KBM-7 (cell line): ENCODE results near the gene MS4A4E.
A peak's percentile ranks its signal among the peaks of the same experiment; 100 is the strongest.
"Not testable (repeated sequence)": the region's sequence is repeated elsewhere in the genome, so short reads cannot be mapped to it uniquely, and the experiment has no call there.

Experiments
- DNase-seq: peaks from one replicate; pipeline ENCODE4 v3.0.0-alpha.2; 2015
- in situ Hi-C: fragments of 300-500 bp; cut with MboI; formaldehyde crosslinking; loops from 2 replicates; pipeline ENCODE4 v1.14.3; 2020; ENCODE audit warnings: low sequenced_read_pairs, low pct_unique_long_range_greater_than_20kb, mixed read lengths

Gene MS4A4E

GRCh38 chr11:60230681-60231080 is 12.3 kb downstream of the MS4A4E start:
- DNase-seq = no peak
- in situ Hi-C loops = no loop called here

- in situ Hi-C loops = no loop called here
Measured at GRCh38 chr11:60222141-60222540, 20.8 kb downstream of the MS4A4E start.

GRCh38 chr11:60221692-60222091 is 21.2 kb downstream of the MS4A4E start:
- no peak for DNase-seq
- in situ Hi-C loops = no loop called here

More at GRCh38 chr11:60222141-60222540, 20.8 kb downstream of the MS4A4E start:
- no peak for DNase-seq

- in situ Hi-C loops = no loop called here
- DNase-seq = peak; percentile 19
Measured at GRCh38 chr11:60221181-60221580, 21.8 kb downstream of the MS4A4E start.

GRCh38 chr11:60214386-60214785 is 28.6 kb downstream of the MS4A4E start:
- in situ Hi-C loops = no loop called here
- DNase-seq = no peak

DNA sequence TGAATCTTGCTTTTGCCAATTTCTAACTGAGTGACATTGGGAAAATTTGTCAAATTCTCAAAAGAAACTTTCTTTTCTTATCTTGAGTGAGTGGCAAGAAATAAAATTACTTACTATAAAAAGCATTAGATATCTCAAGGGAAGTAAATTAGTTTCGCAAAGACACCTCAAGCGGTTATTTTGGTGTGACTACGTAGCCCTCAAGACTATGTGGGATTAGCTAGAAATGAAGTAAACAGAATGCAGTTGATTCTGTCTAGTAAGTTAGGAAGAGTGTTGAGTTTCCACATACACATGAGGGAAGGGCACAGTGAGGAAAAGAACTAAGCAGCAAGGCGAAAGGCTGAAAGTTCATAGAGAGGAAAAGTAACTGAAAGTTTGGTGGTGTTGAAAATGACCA is 31.7 kb downstream of the MS4A4E start:
- in situ Hi-C loops = no loop called here
- DNase-seq = no peak

DNA sequence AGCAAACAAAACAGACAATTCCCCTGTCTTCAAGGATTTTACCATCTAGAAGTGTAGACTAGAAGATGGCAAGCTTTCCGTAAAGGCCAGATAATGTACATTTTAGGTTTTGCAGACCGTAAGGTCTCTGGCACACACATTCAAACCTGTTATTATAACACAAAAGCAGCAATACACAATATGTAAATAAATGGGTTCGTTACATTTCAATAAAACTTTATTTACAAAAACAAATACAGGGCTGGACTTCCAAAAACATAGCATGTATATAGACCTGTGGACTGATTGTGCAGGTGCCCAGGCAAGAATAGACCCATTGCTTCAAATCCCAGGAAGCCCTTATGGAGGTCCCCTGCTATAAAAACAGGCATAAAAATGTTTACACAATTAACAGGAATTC is 33.0 kb downstream of the MS4A4E start:
- no peak for DNase-seq
- in situ Hi-C loops = no loop called here

DNA sequence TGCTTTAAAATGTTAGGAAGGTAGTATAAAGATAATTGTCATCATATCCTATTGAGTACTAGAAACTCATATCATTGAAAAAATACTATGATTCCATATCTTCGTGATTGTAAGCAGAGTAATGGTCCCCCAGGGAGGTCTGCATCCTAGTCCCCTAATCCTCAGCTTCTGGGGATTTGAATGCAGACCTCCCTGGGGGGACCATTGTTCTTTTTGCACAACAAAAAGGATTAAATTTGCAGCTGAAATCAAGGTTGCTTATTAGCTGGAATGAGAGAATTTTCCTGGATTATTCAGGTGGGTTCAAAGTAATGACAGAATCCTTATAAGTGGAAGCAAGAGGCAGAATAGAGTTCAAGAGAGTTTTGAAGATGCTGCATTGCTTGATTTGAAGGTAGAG is 34.0 kb downstream of the MS4A4E start:
- no peak for DNase-seq
- in situ Hi-C loops = no loop called here

- DNase-seq = no peak
- in situ Hi-C loops = no loop called here
Measured at GRCh38 chr11:60208146-60208895, 34.6 kb downstream of the MS4A4E start.

DNA sequence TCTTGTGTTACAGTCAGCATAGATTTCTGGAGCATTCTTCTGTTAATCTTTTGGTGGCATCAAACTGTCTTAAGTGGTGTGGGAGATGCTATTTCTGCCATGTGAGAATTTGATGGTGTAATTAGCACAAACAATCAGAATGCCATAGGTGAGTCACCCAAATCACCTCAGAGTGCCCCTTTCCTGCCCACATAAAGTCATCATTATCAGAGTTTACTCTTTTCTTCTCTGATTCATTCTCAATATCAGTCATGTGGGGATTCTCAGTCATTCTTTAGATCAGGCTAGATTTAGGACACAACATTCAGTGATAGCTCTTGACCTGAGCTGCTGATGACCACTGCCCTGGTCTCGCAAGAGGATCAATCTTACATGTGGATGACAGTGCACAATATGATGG is 36.3 kb downstream of the MS4A4E start:
- DNase-seq = no peak
- in situ Hi-C loops = no loop called here

DNA sequence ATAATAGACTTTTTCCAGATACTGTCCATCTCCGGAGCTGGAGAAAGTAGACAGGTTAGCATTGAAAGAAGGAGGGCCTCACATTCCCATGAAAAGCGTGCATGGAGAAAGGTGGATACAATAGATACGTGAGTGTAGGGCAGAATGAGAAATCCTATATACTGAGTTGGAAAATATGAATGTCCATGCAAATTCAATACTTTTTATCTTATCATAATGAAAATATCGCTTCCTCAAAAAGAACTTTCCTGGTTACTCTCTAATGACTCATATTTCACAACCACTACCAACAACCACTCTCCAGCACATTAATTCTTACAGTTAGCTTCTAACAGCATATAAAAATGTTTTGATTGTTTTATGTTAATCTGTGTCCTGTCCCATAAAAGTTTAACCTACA is 38.0 kb downstream of the MS4A4E start:
- in situ Hi-C loops = no loop called here

DNA sequence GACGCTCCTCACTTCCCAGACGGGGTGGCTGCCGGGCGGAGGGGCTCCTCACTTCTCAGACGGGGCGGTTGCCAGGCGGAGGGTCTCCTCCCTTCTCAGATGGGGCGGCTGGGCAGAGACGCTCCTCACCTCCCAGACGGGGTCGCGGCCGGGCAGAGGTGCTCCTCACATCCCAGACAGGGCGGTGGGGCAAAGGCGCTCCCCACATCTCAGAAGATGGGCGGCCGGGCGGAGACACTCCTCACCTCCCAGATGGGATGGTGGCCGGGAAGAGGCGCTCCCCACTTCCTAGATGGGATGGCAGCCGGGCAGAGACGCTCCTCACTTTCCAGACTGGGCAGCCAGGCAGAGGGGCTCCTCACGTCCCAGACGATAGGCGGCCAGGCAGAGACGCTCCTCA is 41.6 kb downstream of the MS4A4E start:
- in situ Hi-C loops, DNase-seq: not testable (repeated sequence)

More for the DNA sequence above, 38.0 kb downstream of the MS4A4E start:
- DNase-seq = no peak

GRCh38 chr11:60197442-60197841 is 45.5 kb downstream of the MS4A4E start:
- in situ Hi-C loops = no loop called here
- DNase-seq = no peak

DNA sequence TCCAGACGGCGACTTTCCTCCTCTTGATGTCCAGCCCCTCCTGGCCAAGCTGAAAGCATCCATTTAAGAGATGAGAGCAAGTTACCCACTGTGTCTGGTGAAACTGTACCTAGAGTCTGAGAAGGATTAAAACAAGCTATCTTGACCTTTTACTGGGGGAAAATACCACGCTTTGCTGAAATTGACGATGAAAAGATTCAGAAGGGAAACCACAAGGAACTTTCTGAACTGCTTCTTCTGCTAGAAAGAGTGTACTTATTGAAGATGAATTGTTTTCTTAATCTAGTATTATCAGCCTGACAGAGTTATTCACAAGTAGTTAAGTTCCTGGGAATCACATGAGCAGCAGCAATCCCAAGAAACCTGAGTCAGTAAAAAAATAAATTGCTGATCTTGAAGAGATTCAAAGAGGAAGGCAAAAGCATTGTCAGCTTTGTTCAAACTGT is 47.0 kb downstream of the MS4A4E start:
- peak; percentile 20 for DNase-seq
- in situ Hi-C loops = no loop called here

DNA sequence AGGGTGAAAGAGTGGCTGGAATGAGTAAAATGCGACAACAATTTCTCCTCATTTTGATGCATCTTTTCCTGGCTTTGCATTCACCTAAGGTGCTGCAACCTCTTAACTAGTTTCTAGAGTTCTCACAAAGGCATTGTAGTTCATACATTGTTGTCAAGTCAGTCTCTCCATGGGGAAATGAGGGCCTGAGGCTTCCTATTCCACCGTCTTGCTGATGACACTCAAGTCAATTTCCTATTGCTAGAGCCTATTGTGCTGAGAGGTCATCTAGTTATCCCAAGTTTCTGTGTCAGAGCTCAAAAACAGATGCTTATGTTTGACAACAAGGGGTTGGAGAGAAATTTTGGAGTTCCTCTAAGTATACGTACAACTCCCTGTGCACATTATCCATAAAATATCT is 48.4 kb downstream of the MS4A4E start:
- in situ Hi-C loops = no loop called here
- no peak for DNase-seq

DNA sequence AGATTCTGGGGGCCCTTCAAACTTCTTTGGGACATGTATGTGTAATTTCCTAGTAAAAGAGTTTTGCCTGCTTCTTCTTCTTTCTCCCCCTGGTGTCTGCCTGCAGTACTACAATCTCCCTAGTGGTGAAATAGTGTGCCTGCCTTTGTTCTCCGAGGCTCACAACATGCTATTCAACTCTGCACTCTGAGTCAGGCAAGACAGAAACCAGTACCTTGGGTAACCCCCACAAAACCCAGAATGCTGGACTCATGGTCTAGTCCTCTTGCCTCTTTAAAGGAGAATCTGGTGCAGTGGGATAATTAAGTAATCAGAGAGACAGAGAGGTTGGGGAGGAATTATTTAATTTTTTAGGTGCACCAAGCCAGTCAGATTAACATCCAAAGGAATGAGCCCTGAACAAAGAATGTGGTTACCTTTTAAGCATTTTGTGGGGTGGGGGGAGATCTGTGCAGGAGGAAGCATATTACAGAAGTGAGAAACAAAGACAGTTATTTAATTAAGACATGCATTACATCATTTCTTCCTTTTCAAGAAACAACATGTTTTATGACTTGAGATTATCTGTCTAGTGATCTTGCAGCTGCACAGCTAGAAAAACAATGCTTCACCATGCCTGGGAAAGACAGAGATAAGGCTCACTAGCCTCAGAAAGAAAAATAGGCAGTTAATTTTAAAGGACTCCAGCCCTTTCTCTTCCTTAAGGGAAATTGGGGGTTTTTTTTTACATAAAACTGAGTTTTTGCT is 49.1 kb downstream of the MS4A4E start:
- peak; percentile 95 for DNase-seq
- in situ Hi-C loops = no loop called here

DNA sequence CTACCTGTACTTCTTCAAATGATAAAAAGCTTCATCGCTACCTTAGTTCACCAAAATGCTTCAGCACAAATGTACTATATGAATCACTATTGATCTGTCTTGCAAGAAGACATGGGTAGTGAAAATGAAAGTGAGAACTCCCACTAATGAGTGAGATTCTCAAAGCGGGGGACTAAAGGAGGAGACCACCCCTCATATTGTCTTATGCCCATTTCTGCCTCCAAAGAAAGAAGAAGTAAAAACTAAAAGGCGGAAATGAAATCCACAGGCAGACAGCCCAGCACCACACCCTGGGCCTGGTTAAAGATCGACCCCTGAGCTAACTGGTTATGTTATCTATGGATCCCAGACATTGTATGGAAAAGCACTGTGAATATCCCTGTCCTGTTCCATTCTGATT is 50.4 kb downstream of the MS4A4E start:
- in situ Hi-C loops, DNase-seq: not testable (repeated sequence)

- in situ Hi-C loops = not testable (repeated sequence)
Measured at GRCh38 chr11:60188481-60188880, 54.5 kb downstream of the MS4A4E start.

DNA sequence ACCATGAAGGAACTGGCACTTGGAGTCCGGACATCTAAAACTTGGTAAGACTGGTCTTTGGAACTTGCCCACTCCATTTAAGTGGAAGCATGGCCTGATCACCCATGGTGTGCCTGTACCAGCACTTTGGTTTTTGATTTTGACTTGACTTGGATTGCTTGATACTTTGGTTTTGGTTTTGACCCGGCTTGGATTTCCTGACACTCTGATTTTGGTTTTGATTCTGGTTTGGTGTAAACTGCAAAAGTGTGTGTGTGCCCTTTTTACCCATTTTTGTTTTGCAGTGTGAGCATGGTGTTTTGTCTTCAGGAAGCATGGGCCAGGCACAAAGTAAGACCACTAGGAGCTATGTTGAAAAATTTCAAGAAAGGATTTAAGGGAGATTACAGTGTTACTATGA is 56.8 kb downstream of the MS4A4E start:
- in situ Hi-C loops, DNase-seq: not testable (repeated sequence)

More at GRCh38 chr11:60188481-60188880, 54.5 kb downstream of the MS4A4E start:
- DNase-seq = peak; percentile 69

DNA sequence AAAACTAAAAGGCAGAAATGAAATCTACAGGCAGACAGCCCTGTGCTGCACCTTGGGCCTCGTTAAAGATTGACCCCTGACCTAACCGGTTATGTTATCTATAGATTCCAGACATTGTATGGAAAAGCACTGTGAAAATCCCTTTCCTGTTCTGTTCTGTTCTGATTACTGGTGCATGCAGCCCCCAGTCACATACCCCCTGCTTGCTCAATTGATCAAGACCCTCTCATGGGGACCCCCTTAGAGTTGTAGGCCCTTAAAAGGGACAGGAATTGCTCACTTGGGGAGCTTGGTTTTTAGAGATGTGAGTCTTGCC is 57.5 kb downstream of the MS4A4E start:
- DNase-seq, in situ Hi-C loops: not testable (repeated sequence)
